GM23338 (cell line): ENCODE data around the gene PALM. TPM values are rescaled to one million over a fixed set of nuclear protein-coding genes. Genes with fewer than 3 reads are reported as not detected.
"Not testable (repeated sequence)": the region's sequence is repeated elsewhere in the genome, so short reads cannot be mapped to it uniquely, and the experiment has no call there.

Experiments used
- ATAC-seq: fragments of 200-7000 bp; cut with Tn5 transposase; 3 replicates; pipeline ENCODE4 v1.9.1; 2020
- DNase-seq: peaks from one replicate; pipeline ENCODE4 v3.0.0-alpha.2; 2015; ENCODE audit warnings: low spot score
- H2AFZ ChIP-seq: fragments of 200-600 bp; sonication (generic); 2 replicates; pipeline ENCODE4 v1.8.0; 2016; ENCODE audit warnings: antibody characterized with exemption, mild to moderate bottlenecking, moderate library complexity
- H3F3A ChIP-seq: fragments of 200-600 bp; sonication (generic); replicated peaks from 2 replicates; pipeline ENCODE4 v1.8.0; 2017; ENCODE audit warnings: antibody characterized with exemption, mixed run types, low read depth
- H3K27ac ChIP-seq: fragments of 200-600 bp; sonication (generic); 2 replicates; pipeline ENCODE4 v1.6.1; 2016; ENCODE audit warnings: low read depth
- H3K27me3 ChIP-seq: fragments of 200-600 bp; sonication (generic); 2 replicates; pipeline ENCODE4 v1.8.0; 2016; ENCODE audit warnings: mild to moderate bottlenecking, mixed run types, moderate library complexity; ENCODE audit not compliant: insufficient read depth
- H3K36me3 ChIP-seq: fragments of 200-600 bp; sonication (generic); 2 replicates; pipeline ENCODE4 v1.8.0; 2016; ENCODE audit warnings: mild to moderate bottlenecking; ENCODE audit not compliant: insufficient read depth
- H3K4me1 ChIP-seq: fragments of 200-600 bp; sonication (generic); 2 replicates; pipeline ENCODE4 v1.8.0; 2016; ENCODE audit warnings: mild to moderate bottlenecking, moderate library complexity; ENCODE audit not compliant: insufficient read depth
- H3K4me2 ChIP-seq: fragments of 200-600 bp; sonication (generic); 2 replicates; pipeline ENCODE4 v1.7.1; 2017; ENCODE audit warnings: mixed run types
- H3K4me3 ChIP-seq: fragments of 200-600 bp; sonication (generic); 2 replicates; pipeline ENCODE4 v1.6.1; 2016; ENCODE audit warnings: mixed run types
- H3K79me2 ChIP-seq: fragments of 200-600 bp; sonication (generic); replicated peaks from 2 replicates; pipeline ENCODE4 v1.8.0; 2017; ENCODE audit warnings: mild to moderate bottlenecking; ENCODE audit not compliant: insufficient read depth
- H3K9me2 ChIP-seq: fragments of 200-600 bp; sonication (generic); 2 replicates; pipeline ENCODE4 v1.8.0; 2017; ENCODE audit not compliant: insufficient read depth
- H4K20me1 ChIP-seq: fragments of 200-600 bp; sonication (generic); replicated peaks from 2 replicates; pipeline ENCODE4 v1.8.0; 2017; ENCODE audit warnings: mild to moderate bottlenecking; ENCODE audit not compliant: insufficient read depth
- H3K27ac Mint-ChIP-seq: 2 replicates; pipeline ENCODE4 v1.8.0; 2020; ENCODE audit warnings: inconsistent platforms, mild to moderate bottlenecking, moderate library complexity, mixed read lengths
- H3K27me3 Mint-ChIP-seq: 3 replicates; pipeline ENCODE4 v1.8.0; 2022; ENCODE audit warnings: low read depth, mild to moderate bottlenecking, moderate library complexity, mixed read lengths, inconsistent platforms; ENCODE audit not compliant: insufficient read depth, poor library complexity
- H3K36me3 Mint-ChIP-seq: 3 replicates; pipeline ENCODE4 v1.8.0; 2021; ENCODE audit warnings: low read depth, mild to moderate bottlenecking, inconsistent platforms, moderate library complexity, mixed read lengths
- H3K4me1 Mint-ChIP-seq: 3 replicates; pipeline ENCODE4 v1.8.0; 2020; ENCODE audit warnings: mild to moderate bottlenecking, inconsistent platforms, mixed read lengths
- H3K4me3 Mint-ChIP-seq: 3 replicates; pipeline ENCODE4 v1.8.0; 2021; ENCODE audit warnings: moderate library complexity, mild to moderate bottlenecking, inconsistent platforms, mixed read lengths
- H3K9me3 Mint-ChIP-seq: 3 replicates; pipeline ENCODE4 v1.8.0; 2020; ENCODE audit warnings: moderate library complexity, mild to moderate bottlenecking, inconsistent platforms, mixed read lengths
- POLR2AphosphoS5 ChIP-seq: IDR thresholded peaks from 2 replicates; pipeline ENCODE4 v1.6.1; 2016; ENCODE audit warnings: antibody characterized with exemption, low read depth
- ZNF462 ChIP-seq: fragments of 250-450 bp; sonication (Bioruptor Pico); IDR thresholded peaks from 2 replicates; pipeline ENCODE4 v1.5.0; 2020; ENCODE audit warnings: mild to moderate bottlenecking, moderate library complexity
- polyA plus RNA-seq: library from polyadenylated mRNA; unstranded; fragments of >200 nt; fragmentation: Nextera tagmentation; extraction: Ambion mirVana; gene quantifications from 2 replicates; pipeline ENCODE4 v1.2.1, GENCODE V29; 2016
- total RNA-seq: library from RNA; depleted of rRNA; stranded (reverse); fragments of >200 nt; shearing (Covaris generic); gene quantifications from 2 replicates; pipeline ENCODE4 v1.2.3, GENCODE V29; 2014
- TF ChIP-seq, protein P1 (sequence below), 2 experiments: fragments of 200-600 bp in 1 of 2; sonication (generic) in 1 of 2; conservative IDR thresholded peaks; 2 replicates each; pipeline versions ENCODE4 v1.5.1 to v1.6.1; 2016 to 2017; ENCODE audit warnings: antibody characterized with exemption in 2 of 2, low read depth in 2 of 2, mild to moderate bottlenecking in 2 of 2, moderate library complexity in 1 of 2

Gene PALM
- total and polyA plus RNA-seq, 2 experiments from 2014 or later = 3.8 to 26.1 TPM

DNA sequence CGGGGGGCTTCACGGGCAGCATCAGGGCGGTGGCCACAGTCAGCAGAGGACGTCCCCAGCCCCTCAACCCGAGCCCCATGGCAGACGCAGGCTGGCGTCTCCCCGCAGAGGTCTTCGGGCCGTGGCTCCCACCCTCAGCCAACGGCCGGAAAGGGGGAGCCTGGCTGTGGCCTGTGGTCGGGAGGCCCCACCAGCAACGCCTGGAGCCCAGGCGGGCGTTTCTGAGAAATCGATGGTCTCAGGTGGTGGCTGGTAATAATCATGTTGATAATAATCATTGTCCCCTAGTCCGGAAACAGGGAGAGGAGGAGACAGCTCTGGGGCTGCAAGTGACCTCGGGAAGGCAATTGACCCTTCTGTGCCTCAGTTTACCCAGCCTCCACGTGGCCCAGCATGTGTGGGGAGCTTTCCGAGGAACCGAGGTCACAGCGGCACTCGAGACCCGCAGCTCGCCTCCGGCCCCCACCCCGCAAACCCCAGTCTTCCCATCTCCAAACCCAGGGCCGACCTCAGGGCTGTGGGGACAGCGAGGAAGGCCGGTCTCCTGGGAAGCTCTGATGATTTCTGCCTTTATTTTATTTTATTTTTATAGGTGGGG lies 13.3 kb upstream of the PALM start, which contains the start of gene PRSS57 (continued):
- no peak for TF ChIP-seq ZNF462 (CRISPR knock-in tag)
- TF ChIP-seq, protein P1, sequence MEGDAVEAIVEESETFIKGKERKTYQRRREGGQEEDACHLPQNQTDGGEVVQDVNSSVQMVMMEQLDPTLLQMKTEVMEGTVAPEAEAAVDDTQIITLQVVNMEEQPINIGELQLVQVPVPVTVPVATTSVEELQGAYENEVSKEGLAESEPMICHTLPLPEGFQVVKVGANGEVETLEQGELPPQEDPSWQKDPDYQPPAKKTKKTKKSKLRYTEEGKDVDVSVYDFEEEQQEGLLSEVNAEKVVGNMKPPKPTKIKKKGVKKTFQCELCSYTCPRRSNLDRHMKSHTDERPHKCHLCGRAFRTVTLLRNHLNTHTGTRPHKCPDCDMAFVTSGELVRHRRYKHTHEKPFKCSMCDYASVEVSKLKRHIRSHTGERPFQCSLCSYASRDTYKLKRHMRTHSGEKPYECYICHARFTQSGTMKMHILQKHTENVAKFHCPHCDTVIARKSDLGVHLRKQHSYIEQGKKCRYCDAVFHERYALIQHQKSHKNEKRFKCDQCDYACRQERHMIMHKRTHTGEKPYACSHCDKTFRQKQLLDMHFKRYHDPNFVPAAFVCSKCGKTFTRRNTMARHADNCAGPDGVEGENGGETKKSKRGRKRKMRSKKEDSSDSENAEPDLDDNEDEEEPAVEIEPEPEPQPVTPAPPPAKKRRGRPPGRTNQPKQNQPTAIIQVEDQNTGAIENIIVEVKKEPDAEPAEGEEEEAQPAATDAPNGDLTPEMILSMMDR (conservative IDR thresholded peaks at IDR 0.05; ENCODE audit: low read depth in 2 of 2) = no peak
- no peak for TF ChIP-seq POLR2AphosphoS5

DNA sequence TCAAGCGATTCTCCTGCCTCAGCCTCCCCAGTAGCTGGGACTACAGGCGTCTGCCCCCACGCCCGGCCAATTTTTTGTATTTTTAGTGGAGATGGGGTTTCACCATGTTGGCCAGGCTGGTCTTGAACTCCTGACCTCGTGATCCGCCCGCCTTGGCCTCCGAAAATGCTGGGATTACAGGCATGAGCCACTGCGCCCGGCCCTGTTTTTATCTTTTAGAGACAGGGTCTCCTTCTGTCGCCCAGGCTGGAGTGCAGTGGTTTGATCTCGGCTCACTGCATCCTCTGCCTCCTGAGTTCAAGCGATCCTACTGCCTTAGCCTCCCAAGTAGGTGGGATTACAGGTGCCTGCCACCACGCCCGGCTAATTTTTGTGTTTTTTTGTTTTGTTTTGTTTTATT lies 10.2 kb upstream of the PALM start:
- not testable (repeated sequence) for H3K27me3 ChIP-seq, H3K4me3 Mint-ChIP-seq, H3K27me3 Mint-ChIP-seq, H3K4me1 ChIP-seq, H3K36me3 ChIP-seq, H3K9me3 Mint-ChIP-seq, H2AFZ ChIP-seq, ATAC-seq, H3K36me3 Mint-ChIP-seq, H3K4me1 Mint-ChIP-seq, H3K4me3 ChIP-seq, H3F3A ChIP-seq, H3K9me2 ChIP-seq, H3K27ac Mint-ChIP-seq, H3K27ac ChIP-seq, DNase-seq, H3K79me2 ChIP-seq, H4K20me1 ChIP-seq, H3K4me2 ChIP-seq
